ENCODE measurements around the gene APLP2. TPM values are rescaled to one million over a fixed set of nuclear protein-coding genes. Genes with fewer than 3 reads are reported as not detected.

APLP2 gene
- total RNA-seq, 4 donors from 2014 or later, result 125 to 226 (median 158) TPM

GRCh38 chr11:130037058-130037457 is 32.6 kb upstream of the APLP2 start:
- TF ChIP-seq CTCF (IDR thresholded peaks at IDR 0.05) (no peak), POLR2A (IDR thresholded peaks at IDR 0.05) (no peak)
- no peak for DNase-seq (ENCODE audit: low spot score in 2 of 2)
- intact Hi-C loops (cut with DNase I; ENCODE audit: low total_unique reads), result no loop called here
- no peak overlapping the region for H3K4me3 ChIP-seq (ENCODE audit: low read depth, poor library complexity, severe bottlenecking)
- 50 to 60% methylated on average over 3 of the region's 3 CpGs for WGBS, 2 donors

- TF ChIP-seq CTCF (IDR thresholded peaks at IDR 0.05) (no peak), POLR2A (IDR thresholded peaks at IDR 0.05) (no peak)
- WGBS, 2 donors, result 59 to 70% methylated on average over 7 of the region's 7 CpGs
- intact Hi-C loops (cut with DNase I; ENCODE audit: low total_unique reads), result no loop called here
- no peak for DNase-seq (ENCODE audit: low spot score in 2 of 2)
- H3K4me3 ChIP-seq (ENCODE audit: low read depth, poor library complexity, severe bottlenecking), result no peak overlapping the region
Observed at GRCh38 chr11:130037881-130038585, 31.7 kb upstream of the APLP2 start.

- 92 to 95% methylated on average over 37 to 43 of the region's 49 CpGs for WGBS, 2 donors
- intact Hi-C loops (cut with DNase I; ENCODE audit: low total_unique reads), result no loop called here
- TF ChIP-seq CTCF (IDR thresholded peaks at IDR 0.05) (no peak), POLR2A (IDR thresholded peaks at IDR 0.05) (no peak)
- H3K4me3 ChIP-seq (ENCODE audit: low read depth, poor library complexity, severe bottlenecking), result no peak overlapping the region
- DNase-seq (ENCODE audit: low spot score in 2 of 2), result no peak
Observed at GRCh38 chr11:130040281-130040940, 29.3 kb upstream of the APLP2 start.

GRCh38 chr11:130042093-130042591 is 27.6 kb upstream of the APLP2 start:
- no peak overlapping the region for H3K4me3 ChIP-seq (ENCODE audit: low read depth, poor library complexity, severe bottlenecking)
- intact Hi-C loops (cut with DNase I; ENCODE audit: low total_unique reads), result no loop called here
- TF ChIP-seq CTCF (IDR thresholded peaks at IDR 0.05) (no peak), POLR2A (IDR thresholded peaks at IDR 0.05) (no peak)
- WGBS, 2 donors, result 82 to 83% methylated on average over 16 of the region's 16 CpGs
- no peak for DNase-seq (ENCODE audit: low spot score in 2 of 2)

- DNase-seq (ENCODE audit: low spot score in 2 of 2), result no peak
- no peak overlapping the region for H3K4me3 ChIP-seq (ENCODE audit: low read depth, poor library complexity, severe bottlenecking)
- WGBS, 2 donors, result 32 to 33% methylated on average over 5 of the region's 5 CpGs
Observed at GRCh38 chr11:130043575-130043974, 26.1 kb upstream of the APLP2 start.

More at GRCh38 chr11:130043575-130043974, 26.1 kb upstream of the APLP2 start:
- intact Hi-C loops (cut with DNase I; ENCODE audit: low total_unique reads), result no loop called here
- TF ChIP-seq POLR2A (IDR thresholded peaks at IDR 0.05) (no peak), CTCF (IDR thresholded peaks at IDR 0.05) (no peak)
